IMR-90 (cell line): ENCODE measurements around the gene PANK4. TPM values are rescaled to one million over a fixed set of nuclear protein-coding genes. Genes with fewer than 3 reads are reported as not detected.

Experiments used
- ATAC-seq: fragments of 200-7000 bp; cut with Tn5 transposase; 2 replicates; pipeline ENCODE4 v1.9.1; 2020; ENCODE audit warnings: low read depth, mild to moderate bottlenecking, moderate library complexity
- BruUV-seq: library from RNA; stranded (reverse); fragments of 400-500 nt; replicated peaks from 2 replicates; lab custom pipeline; 2021; lab: Mats Ljungman, UMichigan
- CTCF ChIA-PET: fragments of 300-600 bp; formaldehyde crosslinking; extraction: SDS; loops from one replicate; lab custom pipeline; 2021; ENCODE audit warnings: antibody characterized with exemption; lab: Yijun Ruan, JAX
- POLR2A ChIA-PET: fragments of 300-600 bp; sonication (Branson Sonifier 250); formaldehyde crosslinking; loops from one replicate; lab custom pipeline; 2022; ENCODE audit warnings: antibody characterized with exemption; ENCODE audit not compliant: unreplicated experiment; lab: Charles Lee
- DNase-seq: peaks from one replicate; pipeline ENCODE4 v3.0.0; 2013
- H2AFZ ChIP-seq: replicated peaks from 2 replicates; pipeline ENCODE3; 2013; ENCODE audit warnings: low read length, mild to moderate bottlenecking; ENCODE audit not compliant: poor library complexity
- H2AK5ac ChIP-seq: 2 replicates; pipeline ENCODE4 v1.6.1; 2013; ENCODE audit warnings: low read depth, low read length, inconsistent platforms
- H2AK9ac ChIP-seq: replicated peaks from 2 replicates; pipeline ENCODE3; 2013; ENCODE audit warnings: mild to moderate bottlenecking, low read depth, low read length, moderate library complexity; ENCODE audit not compliant: poor library complexity
- H2BK120ac ChIP-seq: 2 replicates; pipeline ENCODE4 v1.6.1; 2013; ENCODE audit warnings: low read depth, low read length, inconsistent platforms
- H2BK15ac ChIP-seq: 3 replicates; pipeline ENCODE4 v1.6.1; 2013; ENCODE audit warnings: low read depth, low read length, inconsistent platforms
- H2BK20ac ChIP-seq: 2 replicates; pipeline ENCODE4 v1.6.1; 2013; ENCODE audit warnings: low read depth, mild to moderate bottlenecking, inconsistent platforms, low read length, moderate library complexity
- H2BK5ac ChIP-seq: 2 replicates; pipeline ENCODE4 v1.6.1; 2013; ENCODE audit warnings: mild to moderate bottlenecking, low read depth, low read length, inconsistent platforms; ENCODE audit not compliant: poor library complexity, severe bottlenecking
- H3K14ac ChIP-seq: replicated peaks from 2 replicates; pipeline ENCODE4 v1.6.1; 2013; ENCODE audit warnings: low read depth, low read length, inconsistent platforms
- H3K18ac ChIP-seq: 2 replicates; pipeline ENCODE4 v1.6.1; 2013; ENCODE audit warnings: low read depth, low read length, control low read depth
- H3K23ac ChIP-seq: 2 replicates; pipeline ENCODE4 v1.6.1; 2013; ENCODE audit warnings: low read depth, low read length, inconsistent platforms
- H3K27ac ChIP-seq: 2 replicates; pipeline ENCODE4 v1.5.1; 2013; ENCODE audit warnings: mild to moderate bottlenecking, control low read depth, low read length; ENCODE audit not compliant: insufficient read depth
- H3K27me3 ChIP-seq: 2 replicates; pipeline ENCODE4 v1.6.1; 2013; ENCODE audit warnings: low read length; ENCODE audit not compliant: control insufficient read depth, insufficient read depth
- H3K36me3 ChIP-seq: 2 replicates; pipeline ENCODE4 v1.6.1; 2013; ENCODE audit warnings: low read length, mixed read lengths; ENCODE audit not compliant: control insufficient read depth, insufficient read depth
- H3K4ac ChIP-seq: 2 replicates; pipeline ENCODE4 v1.6.1; 2013; ENCODE audit warnings: low read depth, low read length, inconsistent platforms
- H3K4me1 ChIP-seq: 2 replicates; pipeline ENCODE4 v1.6.1; 2013; ENCODE audit warnings: low read length, mixed read lengths; ENCODE audit not compliant: control insufficient read depth, insufficient read depth
- H3K4me2 ChIP-seq: 2 replicates; pipeline ENCODE4 v1.6.1; 2013; ENCODE audit warnings: low read depth, mild to moderate bottlenecking, control low read depth, low read length, moderate library complexity
- H3K4me3 ChIP-seq: 2 replicates; pipeline ENCODE4 v1.5.1; 2013; ENCODE audit warnings: low read depth, mild to moderate bottlenecking, control low read depth, low read length, moderate library complexity; ENCODE audit not compliant: insufficient read depth
- H3K56ac ChIP-seq: 2 replicates; pipeline ENCODE4 v1.6.1; 2013; ENCODE audit warnings: low read length, inconsistent platforms; ENCODE audit not compliant: insufficient read depth; ENCODE audit errors: extremely low read depth
- H3K79me1 ChIP-seq, 2 experiments: 2 replicates each; pipeline ENCODE4 v1.6.1; 2013; ENCODE audit warnings: low read length in 2 of 2, inconsistent platforms in 1 of 2, low read depth in 1 of 2
- H3K9ac ChIP-seq: 2 replicates; pipeline ENCODE4 v1.6.1; 2013; ENCODE audit warnings: low read depth, low read length, control low read depth
- H3K9me1 ChIP-seq: 2 replicates; pipeline ENCODE4 v1.6.1; 2013; ENCODE audit warnings: low read length, inconsistent platforms; ENCODE audit not compliant: insufficient read depth
- H3K9me3 ChIP-seq: 2 replicates; pipeline ENCODE4 v1.6.1; 2013; ENCODE audit warnings: low read length; ENCODE audit not compliant: control insufficient read depth, insufficient read depth
- H4K20me1 ChIP-seq: 2 replicates; pipeline ENCODE4 v1.6.1; 2013; ENCODE audit warnings: low read length, inconsistent platforms; ENCODE audit not compliant: insufficient read depth
- H4K5ac ChIP-seq: 2 replicates; pipeline ENCODE4 v1.6.1; 2013; ENCODE audit warnings: mild to moderate bottlenecking, low read depth, low read length, control low read depth
- H4K8ac ChIP-seq, 2 experiments: 2 replicates each; pipeline ENCODE4 v1.6.1; 2013; ENCODE audit warnings: low read depth in 2 of 2, low read length in 2 of 2, control low read depth in 1 of 2, inconsistent platforms in 1 of 2
- H4K91ac ChIP-seq: 2 replicates; pipeline ENCODE4 v1.6.1; 2013; ENCODE audit warnings: low read depth, low read length, inconsistent platforms; ENCODE audit not compliant: insufficient read depth
- CHD1 ChIP-seq: IDR thresholded peaks from 2 replicates; pipeline ENCODE4 v1.6.1; 2012; ENCODE audit warnings: low read depth, low read length, improper control_type of control experiment
- MAZ ChIP-seq: IDR thresholded peaks from 2 replicates; pipeline ENCODE4 v1.6.1; 2012; ENCODE audit warnings: low read depth, mild to moderate bottlenecking, low read length, improper control_type of control experiment, moderate library complexity, borderline replicate concordance
- NFE2L2 ChIP-seq: fragments of 150-350 bp; IDR thresholded peaks from 2 replicates; pipeline ENCODE4 v1.6.1; 2016; ENCODE audit warnings: low read depth, mild to moderate bottlenecking, low read length
- RFX5 ChIP-seq: IDR thresholded peaks from 2 replicates; pipeline ENCODE4 v1.8.0; 2012; ENCODE audit warnings: low read depth, mild to moderate bottlenecking, low read length, moderate library complexity
- USF2 ChIP-seq: fragments of 150-350 bp; IDR thresholded peaks from 2 replicates; pipeline ENCODE4 v1.6.1; 2017; ENCODE audit warnings: mild to moderate bottlenecking, antibody characterized with exemption, low read length, low read depth
- whole genome bisulfite sequencing, 2 experiments: methylation state at CpG; one replicate each; pipeline versions ENCODE4 v1.1.5 to v1.1.7; 2013; ENCODE audit warnings: missing lambda C conversion rate in 2 of 2; ENCODE audit not compliant: insufficient read length in 1 of 2; ENCODE audit errors: extremely low coverage in 2 of 2; 5-methylcytosine and 5-hydroxymethylcytosine counted together
- dilution Hi-C: fragments of 300-500 bp; cut with HindIII; formaldehyde crosslinking; loops from one replicate; pipeline ENCODE4 v1.14.3; 2018; ENCODE audit warnings: low sequenced_read_pairs; ENCODE audit not compliant: unreplicated experiment
- in situ Hi-C: fragments of 300-500 bp; cut with MboI; formaldehyde crosslinking; loops from 3 replicates; pipeline ENCODE4 v1.14.3; 2019; ENCODE audit warnings: low sequenced_read_pairs, inconsistent platforms, mixed read lengths
- intact Hi-C: fragments of 100-400 bp; cut with micrococcal nuclease; formaldehyde crosslinking; loops from 2 replicates; pipeline ENCODE4 v1.10.0; 2022
- polyA plus RNA-seq, 3 experiments: library from polyadenylated mRNA; depleted of rRNA; stranded (reverse); fragments of >200 nt; gene quantifications; 2 replicates each; pipeline ENCODE4 v1.2.3, GENCODE V29; 2012; ENCODE audit warnings: low replicate concordance in 1 of 3
- total RNA-seq: library from RNA; depleted of rRNA; stranded (reverse); fragments of >200 nt; gene quantifications from 2 replicates; pipeline ENCODE4 v1.2.3, GENCODE V29; 2012

Gene PANK4
- total and polyA plus RNA-seq, 2 of the 4 experiments (the other 2 are of a cell fraction): 14.0 to 18.5 TPM

GRCh38 chr1:2486558-2486957 is 39.8 kb downstream of the PANK4 start:
- no peak overlapping the region for H3K9ac ChIP-seq
- no peak overlapping the region for H3K14ac ChIP-seq
- no peak overlapping the region for H4K5ac ChIP-seq
- no peak overlapping the region for H3K4me2 ChIP-seq
- H2BK15ac ChIP-seq: no peak overlapping the region
- dilution Hi-C loops (no loop called here), in situ Hi-C loops (no loop called here), intact Hi-C loops (no loop called here)
- H3K36me3 ChIP-seq: no peaks in the 10 kb centered on the region
- no peak overlapping the region for H2BK120ac ChIP-seq
- H3K79me1 ChIP-seq: no peaks in the 10 kb centered on the region
- H2AK9ac ChIP-seq: no peak overlapping the region
- DNase-seq (no peak), ATAC-seq (no peak)
- H3K9me3 ChIP-seq: peaks cover 11% of the 10 kb centered on the region
- H3K9me1 ChIP-seq: peaks cover 3% of the 10 kb centered on the region; the same call in 1 of the 2 replicates
- no peak overlapping the region for H3K18ac ChIP-seq
- H3K23ac ChIP-seq: no peak overlapping the region
- H4K91ac ChIP-seq: no peak overlapping the region
- H3K27me3 ChIP-seq: peaks cover 5% of the 10 kb centered on the region; the same call in 1 of the 2 replicates
- TF ChIP-seq MAZ (no peak), CHD1 (no peak), RFX5 (no peak), USF2 (peak; percentile 22; the same call in 1 of the 2 replicates), NFE2L2 (no peak)
- H2AFZ ChIP-seq: no peak overlapping the region
- 88% methylated on average over 3 of the region's 9 CpGs; no CpG with 5 or more reads in 1 of the 2 experiments for WGBS, 2 experiments
- POLR2A ChIA-PET: no interaction called here
- no peak overlapping the region for H2BK5ac ChIP-seq
- H3K56ac ChIP-seq: no peak overlapping the region
- CTCF ChIA-PET: no interaction called here
- no peak overlapping the region for H3K4ac ChIP-seq
- H3K4me1 ChIP-seq: no peaks in the 10 kb centered on the region
- no peak overlapping the region for H3K27ac ChIP-seq
- H4K8ac ChIP-seq: no peak overlapping the region
- no TSS peak for BruUV-seq
- H4K20me1 ChIP-seq: no peaks in the 10 kb centered on the region
- no peak overlapping the region for H2BK20ac ChIP-seq
- H3K4me3 ChIP-seq: no peak overlapping the region
- H2AK5ac ChIP-seq: no peak overlapping the region
